ENCODE results near the gene EIF4H. TPM values are rescaled to one million over a fixed set of nuclear protein-coding genes. Genes with fewer than 3 reads are reported as not detected.

EIF4H gene
- total and polyA plus RNA-seq, 2 donors (not counting 3 experiments of a cell fraction or from before 2014, with no cell fraction given), result 406 to 415 TPM

DNA sequence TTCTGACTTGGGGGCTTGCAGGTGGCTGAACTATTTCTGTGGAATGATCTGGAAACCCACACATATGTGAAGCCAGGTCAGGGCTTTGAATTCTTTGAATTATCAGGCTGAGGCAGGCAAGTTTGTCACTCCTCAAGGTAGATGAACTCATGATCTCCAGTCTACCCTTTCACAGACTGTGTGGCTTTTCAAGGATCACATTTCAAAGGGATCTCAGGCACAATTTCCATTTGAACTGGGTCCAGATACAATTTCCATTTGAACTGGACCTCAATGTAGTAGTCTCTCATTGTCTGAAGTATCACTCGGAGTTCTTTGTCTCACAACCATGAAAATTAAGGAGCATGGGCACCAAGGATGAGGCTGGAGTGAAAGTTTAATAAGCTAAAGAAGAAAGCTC is 25.7 kb upstream of the EIF4H start:
- CTCF ChIA-PET, result interaction anchor here (0.5 kb wide), 1 partner anchor 12 kb away, joined by 3 read pairs; no protein-coding TSS in a partner anchor
- intact Hi-C loops (cut with micrococcal nuclease), result no loop called here
- FAIRE-seq (no peak), DNase-seq (ENCODE audit: low read depth, low spot score) (no peak)
- no peaks in the 10 kb centered on the region for H3K9me1 ChIP-seq (replicated peaks; ENCODE audit: control insufficient read depth, extremely low read depth, insufficient read depth, low read length)
- no peak overlapping the region for H3K4me3 ChIP-seq (replicated peaks in 1 of 3; ENCODE audit: insufficient read depth in 1 of 3, low read depth in 1 of 3, low read length in 3 of 3)
- no peaks in the 10 kb centered on the region for H3K9me3 ChIP-seq (replicated peaks; ENCODE audit: control insufficient read depth, insufficient read depth, low read length)
- H3K27me3 ChIP-seq (ENCODE audit: control insufficient read depth in 2 of 2, insufficient read depth in 2 of 2, low read length in 2 of 2), result no peaks in the 10 kb centered on the region
- no peaks in the 10 kb centered on the region for H3K36me3 ChIP-seq (ENCODE audit: control insufficient read depth in 2 of 2, extremely low read depth in 1 of 2, insufficient read depth in 2 of 2, low read length in 2 of 2)
- H3K9ac ChIP-seq (replicated peaks; ENCODE audit: extremely low read depth, insufficient read depth, low read length), result no peak overlapping the region
- BruUV-seq (replicated peaks), result no TSS peak
- TF ChIP-seq, protein P1, sequence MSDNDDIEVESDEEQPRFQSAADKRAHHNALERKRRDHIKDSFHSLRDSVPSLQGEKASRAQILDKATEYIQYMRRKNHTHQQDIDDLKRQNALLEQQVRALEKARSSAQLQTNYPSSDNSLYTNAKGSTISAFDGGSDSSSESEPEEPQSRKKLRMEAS (IDR thresholded peaks at IDR 0.05; ENCODE audit: insufficient read depth, insufficient read length), result no peak
- TF ChIP-seq, protein P2, sequence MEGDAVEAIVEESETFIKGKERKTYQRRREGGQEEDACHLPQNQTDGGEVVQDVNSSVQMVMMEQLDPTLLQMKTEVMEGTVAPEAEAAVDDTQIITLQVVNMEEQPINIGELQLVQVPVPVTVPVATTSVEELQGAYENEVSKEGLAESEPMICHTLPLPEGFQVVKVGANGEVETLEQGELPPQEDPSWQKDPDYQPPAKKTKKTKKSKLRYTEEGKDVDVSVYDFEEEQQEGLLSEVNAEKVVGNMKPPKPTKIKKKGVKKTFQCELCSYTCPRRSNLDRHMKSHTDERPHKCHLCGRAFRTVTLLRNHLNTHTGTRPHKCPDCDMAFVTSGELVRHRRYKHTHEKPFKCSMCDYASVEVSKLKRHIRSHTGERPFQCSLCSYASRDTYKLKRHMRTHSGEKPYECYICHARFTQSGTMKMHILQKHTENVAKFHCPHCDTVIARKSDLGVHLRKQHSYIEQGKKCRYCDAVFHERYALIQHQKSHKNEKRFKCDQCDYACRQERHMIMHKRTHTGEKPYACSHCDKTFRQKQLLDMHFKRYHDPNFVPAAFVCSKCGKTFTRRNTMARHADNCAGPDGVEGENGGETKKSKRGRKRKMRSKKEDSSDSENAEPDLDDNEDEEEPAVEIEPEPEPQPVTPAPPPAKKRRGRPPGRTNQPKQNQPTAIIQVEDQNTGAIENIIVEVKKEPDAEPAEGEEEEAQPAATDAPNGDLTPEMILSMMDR (IDR thresholded peaks at IDR 0.05; ENCODE audit: extremely low read depth in 1 of 2, insufficient read depth in 1 of 2, low read depth in 1 of 2, low read length in 2 of 2), result no peak
- H3K27ac ChIP-seq (ENCODE audit: insufficient read depth, low read depth, low read length), result no peak overlapping the region
- POLR2A ChIA-PET, result no interaction called here
- no peak overlapping the region for H2AFZ ChIP-seq (ENCODE audit: low read depth, low read length)
- no peaks in the 10 kb centered on the region for H3K4me1 ChIP-seq (ENCODE audit: control insufficient read depth, extremely low read depth, insufficient read depth, low read length)
- no peak overlapping the region for H3K4me2 ChIP-seq (ENCODE audit: insufficient read depth, low read length)
- H4K20me1 ChIP-seq (replicated peaks; ENCODE audit: control insufficient read depth, extremely low read depth, insufficient read depth, low read length), result no peaks in the 10 kb centered on the region
- dilution Hi-C loops (cut with MboI; ENCODE audit: extremely low pct_ligation_motif_present, low sequenced_read_pairs), result no loop called here
- no peaks in the 10 kb centered on the region for H3K79me2 ChIP-seq (ENCODE audit: control insufficient read depth, insufficient read depth, low read length)

DNA sequence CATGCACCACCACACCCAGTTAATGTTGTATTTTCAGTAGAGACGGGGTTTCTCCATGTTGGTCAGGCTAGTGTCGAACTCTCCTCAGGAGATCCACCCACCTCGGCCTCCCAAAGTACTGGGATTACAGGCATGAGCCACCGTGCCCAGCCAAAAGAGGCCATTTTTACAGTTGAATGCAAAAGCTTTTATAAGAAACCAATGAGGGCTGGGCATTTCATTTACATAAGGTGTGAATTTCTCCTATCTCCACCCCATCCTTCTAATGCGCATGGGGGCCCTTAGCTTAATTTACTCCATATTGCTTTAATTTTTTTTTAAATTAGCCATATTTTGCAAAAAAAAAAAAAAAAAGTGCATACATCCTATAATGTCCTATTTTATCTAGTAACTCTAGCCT is 25.1 kb upstream of the EIF4H start:
- no peaks in the 10 kb centered on the region for H3K4me1 ChIP-seq (ENCODE audit: control insufficient read depth, extremely low read depth, insufficient read depth, low read length)
- DNase-seq (ENCODE audit: low read depth, low spot score) (no peak), FAIRE-seq (no peak)
- no peaks in the 10 kb centered on the region for H3K9me1 ChIP-seq (replicated peaks; ENCODE audit: control insufficient read depth, extremely low read depth, insufficient read depth, low read length)
- H3K9me3 ChIP-seq (replicated peaks; ENCODE audit: control insufficient read depth, insufficient read depth, low read length), result no peaks in the 10 kb centered on the region
- no peaks in the 10 kb centered on the region for H4K20me1 ChIP-seq (replicated peaks; ENCODE audit: control insufficient read depth, extremely low read depth, insufficient read depth, low read length)
- POLR2A ChIA-PET, result no interaction called here
- dilution Hi-C loops (cut with MboI; ENCODE audit: extremely low pct_ligation_motif_present, low sequenced_read_pairs), result no loop called here
- H3K27me3 ChIP-seq (ENCODE audit: control insufficient read depth in 2 of 2, insufficient read depth in 2 of 2, low read length in 2 of 2), result no peaks in the 10 kb centered on the region
- BruUV-seq (replicated peaks), result no TSS peak
- H3K27ac ChIP-seq (ENCODE audit: insufficient read depth, low read depth, low read length), result no peak overlapping the region
- no peak for TF ChIP-seq POLR2A (IDR thresholded peaks at IDR 0.05; ENCODE audit: low read depth, low read length)
- TF ChIP-seq, protein P2 (IDR thresholded peaks at IDR 0.05; ENCODE audit: extremely low read depth in 1 of 2, insufficient read depth in 1 of 2, low read depth in 1 of 2, low read length in 2 of 2), result no peak
- no peak for TF ChIP-seq MYC (IDR thresholded peaks at IDR 0.05; ENCODE audit: low read depth, low read length)
- TF ChIP-seq, protein P1 (IDR thresholded peaks at IDR 0.05; ENCODE audit: insufficient read depth, insufficient read length), result no peak
- no peak for TF ChIP-seq FOS (IDR thresholded peaks at IDR 0.05; ENCODE audit: borderline replicate concordance, insufficient read depth, low read length)
- TF ChIP-seq EZH2 (IDR thresholded peaks at IDR 0.05; ENCODE audit: borderline replicate concordance, low read depth, low read length, severe bottlenecking), result no peak
- no peak for TF ChIP-seq JUN (IDR thresholded peaks at IDR 0.05; ENCODE audit: borderline replicate concordance, insufficient read depth, insufficient read length, low read depth)
- no peak for TF ChIP-seq GATA2 (IDR thresholded peaks at IDR 0.05; ENCODE audit: insufficient read depth, insufficient read length, low read depth, low read length)
- no peak for TF ChIP-seq POLR2AphosphoS5 (IDR thresholded peaks at IDR 0.05; ENCODE audit: insufficient read depth, low read depth, low read length)
- no peak overlapping the region for H3K9ac ChIP-seq (replicated peaks; ENCODE audit: extremely low read depth, insufficient read depth, low read length)
- no peaks in the 10 kb centered on the region for H3K79me2 ChIP-seq (ENCODE audit: control insufficient read depth, insufficient read depth, low read length)
- H3K4me3 ChIP-seq (replicated peaks in 1 of 3; ENCODE audit: insufficient read depth in 1 of 3, low read depth in 1 of 3, low read length in 3 of 3), result no peak overlapping the region
- CTCF ChIA-PET, result no interaction called here
- H2AFZ ChIP-seq (ENCODE audit: low read depth, low read length), result no peak overlapping the region
- no peaks in the 10 kb centered on the region for H3K36me3 ChIP-seq (ENCODE audit: control insufficient read depth in 2 of 2, extremely low read depth in 1 of 2, insufficient read depth in 2 of 2, low read length in 2 of 2)
- intact Hi-C loops (cut with micrococcal nuclease), result no loop called here
- no peak overlapping the region for H3K4me2 ChIP-seq (ENCODE audit: insufficient read depth, low read length)
